Kidney epithelial cell (primary cell): Measurements from ENCODE around the gene ATP6V1F. TPM values are rescaled to one million over a fixed set of nuclear protein-coding genes. Genes with fewer than 3 reads are reported as not detected.

Experiments used
- DNase-seq: peaks from one replicate; pipeline ENCODE4 v3.0.0-alpha.2; 2010; ENCODE audit warnings: low read depth
- H3K27me3 ChIP-seq: 2 replicates; pipeline ENCODE4 v1.6.0; 2011; ENCODE audit warnings: low read length; ENCODE audit not compliant: control insufficient read depth, insufficient read depth
- H3K36me3 ChIP-seq: 2 replicates; pipeline ENCODE4 v1.5.1; 2011; ENCODE audit warnings: low read length; ENCODE audit not compliant: control insufficient read depth, insufficient read depth
- H3K4me3 ChIP-seq: 2 replicates; pipeline ENCODE4 v1.5.1; 2011; ENCODE audit warnings: low read depth, mild to moderate bottlenecking, control low read depth, low read length
- total RNA-seq: library from RNA; depleted of rRNA; stranded (reverse); fragments of >200 nt; gene quantifications from 2 replicates; pipeline ENCODE4 v1.2.3, GENCODE V29; 2015
- TF ChIP-seq, protein P1 (sequence below): IDR thresholded peaks from 2 replicates; pipeline ENCODE4 v1.5.1; 2011; ENCODE audit warnings: mild to moderate bottlenecking, moderate library complexity, low read length, control low read depth, inconsistent platforms; ENCODE audit not compliant: insufficient read depth, poor library complexity, severe bottlenecking

The ATP6V1F gene
- total RNA-seq, 1 donor from 2014 or later = 225 TPM

DNA sequence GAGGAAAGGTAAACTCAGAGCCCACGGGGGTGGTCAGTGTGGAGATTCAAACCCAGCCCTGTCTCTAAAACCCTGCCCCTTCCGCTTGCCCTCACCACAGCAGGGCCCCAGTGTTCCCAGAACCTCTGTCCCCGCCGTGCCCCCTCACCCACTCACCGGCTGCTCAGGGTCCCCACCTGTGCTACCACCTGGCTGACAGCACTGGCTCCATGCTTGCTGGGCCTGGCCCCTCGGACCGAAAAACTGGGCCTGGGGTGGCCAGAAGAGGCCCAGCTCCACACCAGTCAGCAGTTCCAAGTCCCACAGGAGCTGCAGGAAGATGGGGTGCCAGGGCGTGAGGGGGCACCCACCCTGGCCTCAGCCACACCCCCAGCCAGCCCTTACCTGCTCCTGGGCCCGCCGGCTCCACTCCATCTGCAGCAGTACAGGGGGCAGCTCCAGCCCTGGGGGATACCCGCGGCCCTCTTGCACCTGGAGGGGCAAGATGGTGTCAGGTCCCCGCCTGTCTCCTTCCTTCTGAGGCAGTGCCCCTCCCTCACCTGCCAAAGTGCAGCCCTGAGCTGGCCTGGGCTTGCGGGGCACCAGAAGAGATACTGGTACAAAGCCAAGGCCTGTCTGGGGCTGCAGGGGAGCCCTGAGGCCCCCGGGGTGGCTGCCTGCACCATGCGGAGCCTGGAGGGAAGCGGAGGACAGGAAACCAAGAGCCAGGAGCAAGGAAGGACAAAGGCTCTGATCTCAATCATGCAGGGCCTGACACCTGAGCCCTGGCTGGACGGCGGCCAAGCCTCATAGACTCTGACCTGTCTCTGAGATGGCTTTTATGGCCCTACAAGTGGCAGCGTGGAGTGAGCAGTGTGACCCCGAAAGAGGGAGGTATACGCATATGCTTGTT lies 11.7 kb downstream of the ATP6V1F start:
- no peak overlapping the region for H3K4me3 ChIP-seq
- DNase-seq = no peak
- no peaks in the 10 kb centered on the region for H3K36me3 ChIP-seq
- TF ChIP-seq, protein P1, sequence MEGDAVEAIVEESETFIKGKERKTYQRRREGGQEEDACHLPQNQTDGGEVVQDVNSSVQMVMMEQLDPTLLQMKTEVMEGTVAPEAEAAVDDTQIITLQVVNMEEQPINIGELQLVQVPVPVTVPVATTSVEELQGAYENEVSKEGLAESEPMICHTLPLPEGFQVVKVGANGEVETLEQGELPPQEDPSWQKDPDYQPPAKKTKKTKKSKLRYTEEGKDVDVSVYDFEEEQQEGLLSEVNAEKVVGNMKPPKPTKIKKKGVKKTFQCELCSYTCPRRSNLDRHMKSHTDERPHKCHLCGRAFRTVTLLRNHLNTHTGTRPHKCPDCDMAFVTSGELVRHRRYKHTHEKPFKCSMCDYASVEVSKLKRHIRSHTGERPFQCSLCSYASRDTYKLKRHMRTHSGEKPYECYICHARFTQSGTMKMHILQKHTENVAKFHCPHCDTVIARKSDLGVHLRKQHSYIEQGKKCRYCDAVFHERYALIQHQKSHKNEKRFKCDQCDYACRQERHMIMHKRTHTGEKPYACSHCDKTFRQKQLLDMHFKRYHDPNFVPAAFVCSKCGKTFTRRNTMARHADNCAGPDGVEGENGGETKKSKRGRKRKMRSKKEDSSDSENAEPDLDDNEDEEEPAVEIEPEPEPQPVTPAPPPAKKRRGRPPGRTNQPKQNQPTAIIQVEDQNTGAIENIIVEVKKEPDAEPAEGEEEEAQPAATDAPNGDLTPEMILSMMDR = no peak
- H3K27me3 ChIP-seq = peaks cover 16% of the 10 kb centered on the region

DNA sequence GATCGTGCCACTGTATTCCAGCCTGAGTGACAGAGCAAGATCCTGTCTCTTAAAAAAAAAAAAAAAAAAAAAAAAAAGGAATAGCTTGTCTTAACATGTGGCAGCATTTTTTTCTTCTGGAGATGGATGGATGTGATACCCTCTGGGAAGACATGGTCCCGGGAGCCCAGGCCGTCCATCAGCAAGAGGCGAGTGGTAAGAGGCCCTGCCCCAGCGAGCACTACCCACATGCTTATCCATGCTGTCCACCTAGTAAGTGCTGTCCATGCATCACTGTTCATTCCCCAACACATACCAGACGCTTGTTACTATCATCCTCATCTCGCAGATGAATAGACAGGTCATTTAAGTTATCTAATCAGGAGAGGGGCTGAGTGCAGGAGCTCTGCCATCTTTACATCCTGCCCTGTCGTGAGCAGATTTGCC lies 12.9 kb downstream of the ATP6V1F start:
- TF ChIP-seq, protein P1 = no peak
- H3K27me3 ChIP-seq = peaks cover 11% of the 10 kb centered on the region

DNA sequence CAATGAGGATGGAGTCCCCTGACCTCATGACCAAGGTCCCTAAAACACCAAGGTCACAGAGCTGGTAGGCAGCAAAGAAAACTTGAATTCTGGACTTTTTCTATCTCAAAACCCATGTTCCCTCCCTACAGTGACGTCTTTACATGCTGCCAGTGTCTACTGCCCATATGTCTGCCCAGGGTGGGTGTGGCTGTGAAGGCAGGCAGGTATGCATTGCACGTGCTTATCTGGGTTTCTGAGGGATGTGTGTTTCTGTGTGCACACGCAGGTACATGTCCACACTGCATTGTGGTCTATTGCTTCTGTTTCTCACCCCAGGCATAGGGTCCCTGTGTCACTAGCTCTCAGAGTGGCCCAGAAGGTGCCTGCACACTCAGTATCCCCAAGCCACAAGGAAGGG lies 13.5 kb downstream of the ATP6V1F start:
- TF ChIP-seq, protein P1 = no peak
- Histone ChIP-seq H3K36me3 (no peaks in the 10 kb centered on the region), H3K4me3 (no peak overlapping the region), H3K27me3 (peaks cover 11% of the 10 kb centered on the region)
- DNase-seq = no peak

More for the DNA sequence above, 12.9 kb downstream of the ATP6V1F start:
- no peak for DNase-seq
- Histone ChIP-seq H3K4me3 (no peak overlapping the region), H3K36me3 (no peaks in the 10 kb centered on the region)

DNA sequence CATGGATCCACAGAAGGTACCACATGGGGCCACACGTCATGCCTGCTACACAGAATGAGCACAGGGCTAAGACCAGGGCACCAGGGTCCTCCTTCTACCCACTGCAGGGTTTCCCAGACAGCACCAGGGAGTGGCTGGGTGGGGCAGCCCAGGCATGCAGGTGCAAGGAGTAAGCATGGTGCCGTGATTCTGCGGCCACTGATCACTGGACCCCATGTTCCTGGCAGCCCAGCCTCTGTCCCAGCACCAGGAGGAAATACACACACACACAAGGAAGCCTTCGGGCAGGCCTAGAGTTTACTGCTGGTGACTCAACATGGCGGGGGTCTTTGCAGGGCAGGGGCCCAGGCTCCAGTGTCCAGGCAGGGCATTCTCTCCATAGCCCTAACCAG lies 13.9 kb downstream of the ATP6V1F start:
- Histone ChIP-seq H3K4me3 (no peak overlapping the region), H3K36me3 (no peaks in the 10 kb centered on the region), H3K27me3 (peaks cover 11% of the 10 kb centered on the region)
- TF ChIP-seq, protein P1 = no peak
- DNase-seq = no peak

DNA sequence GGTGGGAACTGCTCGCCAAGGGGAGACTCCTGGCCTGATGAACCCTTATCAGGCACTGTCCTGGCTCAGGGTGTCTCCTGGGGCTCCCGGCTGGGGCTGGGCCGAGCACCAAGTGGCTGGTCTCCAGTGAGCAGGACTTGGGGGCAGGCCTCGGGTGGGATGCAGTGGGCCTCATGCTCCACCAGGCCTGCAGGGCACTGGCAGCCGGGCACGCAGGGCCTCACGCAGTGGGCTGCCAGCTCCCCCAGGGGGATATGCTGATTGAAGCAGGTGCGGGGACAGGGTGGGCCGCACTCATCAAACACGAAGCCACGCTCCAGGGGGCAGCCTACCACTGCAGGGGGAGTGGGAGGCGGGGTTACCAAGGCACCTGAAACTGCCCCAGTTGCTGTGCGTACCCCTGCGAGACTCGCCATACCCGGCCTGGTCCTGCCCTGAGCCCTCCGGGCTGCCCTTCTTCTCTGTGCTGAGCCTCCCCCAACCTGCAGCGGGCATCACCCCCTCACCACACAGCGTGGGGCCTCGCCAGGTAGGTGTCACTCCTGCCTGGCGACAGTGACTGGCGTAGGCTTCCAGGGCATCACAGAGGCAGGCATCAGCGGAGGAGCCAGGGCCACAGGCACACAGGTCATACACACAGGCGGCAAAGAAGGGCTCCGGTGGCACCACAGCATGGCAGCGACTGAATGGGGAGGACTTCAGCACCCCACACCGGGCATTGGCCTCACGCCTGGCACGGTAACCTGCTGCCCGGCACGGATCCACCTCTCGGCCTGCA lies 14.5 kb downstream of the ATP6V1F start:
- DNase-seq = no peak
- Histone ChIP-seq H3K4me3 (no peak overlapping the region), H3K27me3 (peaks cover 11% of the 10 kb centered on the region), H3K36me3 (no peaks in the 10 kb centered on the region)
- TF ChIP-seq, protein P1 = no peak
